HG02885 (cell line): ENCODE results near the gene MFSD6L.
"Not testable (repeated sequence)": the region's sequence is repeated elsewhere in the genome, so short reads cannot be mapped to it uniquely, and the experiment has no call there.

Source experiments
- ATAC-seq: cut with Tn5 transposase; IDR thresholded peaks from one replicate; pipeline ENCODE4 v1.9.1; 2021; ENCODE audit warnings: mild to moderate bottlenecking; ENCODE audit not compliant: unreplicated experiment, poor library complexity

The MFSD6L gene

DNA sequence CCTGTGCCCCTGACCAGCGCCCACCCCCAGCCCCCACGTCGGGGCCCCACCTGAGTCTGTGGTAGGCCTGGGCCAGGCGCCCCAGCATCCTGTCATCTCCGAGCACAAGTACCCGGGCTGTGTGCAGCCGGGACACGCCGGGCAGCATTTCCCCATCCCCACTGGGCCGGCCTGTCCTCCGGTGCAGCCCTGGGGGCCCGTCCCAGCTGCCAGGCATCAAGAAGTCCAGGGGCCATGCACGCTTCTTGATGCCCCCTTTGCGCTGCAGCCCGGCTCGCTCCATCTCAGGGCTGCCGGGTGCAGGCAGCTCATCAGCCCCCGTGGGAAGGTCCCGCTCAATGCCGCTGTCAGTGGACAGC lies 29.3 kb upstream of the MFSD6L start:
- no peak for ATAC-seq

DNA sequence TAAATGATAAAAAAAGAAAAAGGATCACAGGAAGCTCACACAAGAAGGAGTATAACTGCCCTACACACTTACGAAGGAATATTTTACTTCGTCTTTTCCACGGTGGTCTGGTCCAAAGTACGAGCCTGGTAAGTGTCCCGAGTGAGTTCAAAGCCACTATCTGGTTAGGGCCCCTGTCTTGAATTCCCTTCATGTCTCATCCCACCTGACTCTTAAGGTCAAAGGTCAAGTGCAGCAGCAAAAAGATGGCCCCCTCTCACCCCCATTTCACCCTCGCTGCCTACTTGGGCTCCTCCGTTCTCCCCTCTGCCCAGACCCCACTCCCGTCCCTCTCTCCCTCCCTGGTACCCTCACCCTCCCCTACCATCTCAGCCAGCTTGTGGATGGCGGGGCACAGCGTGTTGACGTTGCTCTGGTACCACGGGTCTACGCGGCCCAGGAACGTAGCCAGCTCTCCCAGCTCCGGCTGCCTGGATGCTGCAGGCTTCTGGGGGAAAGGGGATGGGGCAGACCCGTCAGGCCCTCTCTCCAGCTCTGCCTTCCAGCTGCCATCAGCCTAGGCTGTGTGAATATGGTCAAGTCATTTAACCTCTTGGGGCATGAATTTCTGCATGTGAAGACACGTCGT lies 27.8 kb upstream of the MFSD6L start:
- no peak for ATAC-seq

DNA sequence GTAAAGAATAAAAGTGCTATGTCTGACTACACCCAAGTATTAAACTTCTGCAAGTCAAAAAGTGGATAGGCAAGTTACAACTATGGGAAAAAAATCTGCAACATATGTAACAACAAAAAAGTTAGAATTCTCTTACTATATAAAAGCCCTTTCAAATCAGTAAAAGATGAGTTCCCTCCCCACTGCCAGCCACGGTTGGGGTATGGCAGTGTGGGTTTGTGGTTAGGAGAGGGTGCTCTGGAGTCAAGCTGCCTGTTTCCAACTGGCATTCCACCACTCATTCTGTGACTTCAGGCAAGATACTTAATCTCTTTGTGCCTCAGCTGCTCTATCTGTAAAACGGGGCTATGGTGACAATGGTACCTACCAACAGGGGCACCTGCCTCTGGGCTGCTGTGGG lies 26.6 kb upstream of the MFSD6L start:
- ATAC-seq, result no peak

DNA sequence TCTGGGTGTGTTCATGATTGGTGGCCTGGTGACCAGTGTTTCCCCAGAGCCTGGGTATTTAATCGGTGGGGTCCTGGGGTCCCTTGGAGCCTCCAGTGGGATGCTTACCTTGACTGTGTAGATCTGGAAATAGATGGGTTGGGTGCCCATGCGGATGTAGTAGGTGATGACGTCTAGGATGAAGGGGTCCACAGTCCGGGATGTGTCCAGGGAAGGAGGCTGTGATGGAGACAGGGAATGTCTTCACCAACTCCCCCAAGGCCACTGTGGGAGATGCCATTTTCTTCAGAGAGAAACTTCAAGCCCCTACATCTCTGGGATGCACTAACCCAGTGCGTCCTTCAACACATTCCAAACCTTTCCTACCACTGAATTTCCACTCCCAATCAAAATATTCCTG lies 24.1 kb upstream of the MFSD6L start:
- no peak for ATAC-seq

- ATAC-seq, result no peak
These were observed 23.4 kb upstream of the MFSD6L start for GRCh38 chr17:8822401-8823035.

GRCh38 chr17:8821446-8822105 lies 22.4 kb upstream of the MFSD6L start:
- no peak for ATAC-seq

DNA sequence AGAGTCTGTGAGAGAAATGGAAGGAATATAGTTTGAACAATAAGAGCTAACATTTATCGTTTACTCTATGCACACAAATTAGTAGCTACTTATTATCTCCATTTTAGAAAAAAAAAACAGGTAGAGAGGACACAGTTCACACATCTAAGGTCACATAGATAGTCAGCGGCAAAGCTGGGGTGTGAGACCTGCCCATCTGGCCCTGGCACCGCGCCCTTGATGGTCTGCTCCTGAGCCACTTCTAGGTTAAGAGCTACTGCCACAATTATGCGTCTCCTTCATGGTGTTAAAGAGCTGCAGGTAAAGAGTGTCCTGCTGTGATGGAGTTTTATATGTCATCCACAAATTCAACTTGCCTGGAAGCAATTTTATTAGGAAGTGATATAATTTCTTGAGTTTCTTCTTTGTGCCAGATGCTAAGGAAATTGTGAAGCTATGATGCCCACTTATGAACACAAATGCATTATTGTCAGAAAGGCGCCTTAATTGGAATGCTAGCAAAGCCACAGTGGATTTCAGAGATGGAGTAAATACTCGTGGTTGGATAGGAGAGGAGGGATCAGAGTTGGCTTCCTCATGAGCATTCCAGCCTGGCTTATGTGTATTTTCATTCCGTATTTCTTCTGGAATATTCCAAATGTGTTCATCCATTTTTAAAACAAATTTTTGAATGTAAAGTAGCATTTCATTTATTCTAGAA lies 21.3 kb upstream of the MFSD6L start:
- ATAC-seq, result no peak

DNA sequence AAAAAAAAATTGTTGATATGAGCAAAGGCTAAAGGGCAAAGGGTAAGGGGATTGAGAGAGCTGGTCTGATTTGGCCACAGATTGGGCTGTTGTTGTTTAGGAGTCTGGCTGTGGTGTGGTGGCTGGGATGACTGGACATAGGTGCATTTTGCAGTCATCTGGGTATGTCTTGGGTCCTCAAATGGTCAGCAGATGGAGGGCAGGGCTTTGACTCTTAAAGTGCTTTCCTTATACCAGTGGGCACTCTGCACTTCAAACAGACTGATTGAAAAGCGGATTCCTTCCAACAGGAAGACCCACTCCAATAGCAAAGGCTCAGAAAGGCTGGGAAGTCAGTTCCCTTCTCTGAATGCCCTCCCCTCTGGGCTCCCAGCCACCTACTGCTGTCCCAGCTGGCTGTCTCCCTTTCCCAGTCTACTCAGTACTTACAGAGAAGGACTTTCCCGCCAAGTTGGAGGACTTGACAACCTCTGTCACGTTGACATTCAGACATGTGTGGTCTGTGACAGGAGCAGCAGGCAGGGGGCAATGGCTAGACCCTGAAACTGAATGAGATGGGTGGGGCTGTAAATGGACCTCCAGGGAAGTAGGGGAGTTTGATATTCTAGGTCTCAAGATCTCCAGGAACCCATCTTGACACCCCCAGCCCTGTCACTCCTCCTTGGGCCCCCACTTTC lies 19.6 kb upstream of the MFSD6L start:
- ATAC-seq, result no peak

DNA sequence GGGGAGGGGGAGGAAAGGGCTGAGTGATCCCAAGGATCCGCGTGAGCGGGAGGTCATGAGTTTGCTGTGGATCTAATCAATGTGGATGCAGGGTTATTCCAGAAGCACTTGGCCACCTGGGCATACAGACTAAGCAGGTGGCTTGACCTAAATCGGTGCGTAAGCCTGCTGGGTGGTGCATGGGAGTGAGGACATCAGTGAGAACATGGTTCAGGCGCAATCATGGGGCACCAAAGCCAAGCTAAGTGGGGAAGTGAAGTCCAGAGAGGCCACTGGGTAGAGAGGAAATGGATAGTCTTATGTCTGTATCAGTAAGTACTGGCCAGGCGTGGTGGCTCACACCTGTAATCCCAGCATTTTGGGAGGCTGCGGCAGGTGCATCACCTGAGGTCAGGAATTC lies 18.9 kb upstream of the MFSD6L start:
- ATAC-seq, result no peak

GRCh38 chr17:8806926-8807550 lies 7.9 kb upstream of the MFSD6L start:
- ATAC-seq, result peak; percentile 92

DNA sequence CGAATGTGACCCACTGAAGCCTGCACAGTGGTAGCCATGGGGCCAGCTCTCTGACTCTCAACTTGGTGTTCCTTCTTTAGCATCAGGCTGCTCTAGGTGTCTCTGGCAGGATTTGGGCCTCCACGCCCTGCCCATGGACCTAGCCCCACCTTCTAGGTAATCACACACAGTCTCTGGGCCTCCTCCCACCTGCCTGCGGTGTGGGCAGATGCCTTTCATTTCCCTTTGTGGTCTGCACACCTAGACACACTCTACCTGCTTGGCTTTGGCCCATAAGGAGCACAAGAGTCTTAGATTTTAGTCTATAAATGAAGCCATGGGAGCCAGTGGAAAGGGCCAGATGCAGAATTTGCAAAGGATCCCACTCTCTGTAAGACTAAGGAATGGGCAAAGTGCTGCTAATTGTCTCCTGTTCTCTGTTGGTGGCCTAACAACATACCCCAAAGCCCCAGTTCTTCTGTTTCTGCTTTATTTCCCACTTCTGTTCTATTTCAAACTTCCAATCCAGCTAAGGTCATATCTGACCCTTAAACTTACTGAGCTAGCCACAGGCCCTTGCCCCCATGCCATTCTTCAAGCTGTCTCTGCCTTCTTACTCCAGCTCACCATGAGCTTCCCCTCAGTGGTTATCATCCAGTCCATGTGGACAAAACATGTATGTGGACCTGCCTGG lies 7.2 kb upstream of the MFSD6L start:
- no peak for ATAC-seq

- not testable (repeated sequence) for ATAC-seq
These were observed 6.2 kb upstream of the MFSD6L start for GRCh38 chr17:8805396-8805795.

- ATAC-seq, result no peak
These were observed 4.6 kb upstream of the MFSD6L start for GRCh38 chr17:8803531-8804420.

GRCh38 chr17:8801135-8801840 lies 2.1 kb upstream of the MFSD6L start:
- no peak for ATAC-seq

DNA sequence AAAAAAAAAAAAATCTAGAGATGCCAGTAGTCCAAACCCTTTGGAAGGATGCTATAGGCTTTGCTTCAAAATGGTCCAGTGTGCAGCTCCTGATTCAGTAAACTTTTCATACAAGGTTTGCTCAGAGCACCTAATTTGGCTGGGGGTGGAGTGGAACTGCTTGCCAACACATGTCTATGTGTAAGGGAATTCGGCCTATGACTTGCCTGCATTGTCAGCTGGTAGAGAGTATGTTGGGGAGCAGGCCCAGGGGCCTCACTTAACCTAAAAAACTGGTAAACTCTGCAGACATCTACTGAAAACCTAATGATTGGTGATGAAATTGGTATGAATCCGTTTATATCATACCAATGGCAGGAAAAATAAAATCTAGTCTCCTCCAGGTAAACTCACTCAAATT lies 1.5 kb upstream of the MFSD6L start:
- no peak for ATAC-seq

DNA sequence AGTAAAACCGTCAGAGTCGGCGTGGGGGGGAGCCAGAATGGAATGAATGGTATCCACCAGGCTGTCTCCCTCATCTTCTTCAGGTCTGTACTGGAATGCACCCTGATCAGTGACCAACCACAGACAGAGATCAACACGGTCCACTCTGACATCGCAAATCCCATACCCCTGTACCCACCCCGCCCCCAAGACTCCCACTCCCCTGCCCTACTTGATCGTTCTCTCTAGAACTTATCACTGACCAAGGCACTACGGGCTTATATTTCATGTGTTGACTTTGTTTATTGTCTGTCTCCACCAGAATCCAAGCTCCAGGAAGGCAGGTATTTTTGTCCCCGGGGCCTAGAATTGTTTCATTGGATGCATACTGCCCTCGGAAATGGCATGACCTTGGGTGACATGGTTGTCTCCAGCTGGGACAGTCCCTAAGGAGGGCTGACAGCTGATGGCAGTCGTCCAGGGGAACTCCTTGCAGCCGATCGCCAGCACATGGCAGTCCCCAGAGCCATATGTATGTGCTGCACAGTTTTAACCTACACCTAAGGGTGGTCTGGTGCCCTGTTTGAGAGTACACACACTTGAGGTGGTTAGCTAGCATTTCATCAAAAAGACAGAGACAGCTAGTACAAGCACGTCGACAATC lies 526 bp upstream of the MFSD6L start:
- no peak for ATAC-seq

GRCh38 chr17:8798176-8798845 lies 854 bp downstream of the MFSD6L start:
- ATAC-seq, result no peak
